Stomach (tissue), 19 donors: ENCODE results near the gene KTI12. TPM values are rescaled to one million over a fixed set of nuclear protein-coding genes. Genes with fewer than 3 reads are reported as not detected.
A peak's percentile ranks its signal among the peaks of the same experiment; 100 is the strongest.
"Not testable (repeated sequence)": the region's sequence is repeated elsewhere in the genome, so short reads cannot be mapped to it uniquely, and the experiment has no call there.

ENCODE experiments used
- DNase-seq, 2 donors: peaks; one replicate each; pipeline versions ENCODE4 v3.0.0 to v3.0.0-alpha.2; 2013 to 2019
- H3K27ac ChIP-seq, 5 donors: fragments of 200-600 bp in 4 of 5; sonication (generic) in 4 of 5; one replicate each; pipeline ENCODE4 v1.5.1; 2013 to 2019; ENCODE audit warnings: mild to moderate bottlenecking in 1 of 5, moderate library complexity in 1 of 5
- H3K27me3 ChIP-seq, 3 donors: fragments of 200-600 bp; sonication (generic); one replicate each; pipeline ENCODE4 v1.5.1; 2017 to 2019; ENCODE audit warnings: mixed run types in 1 of 3
- H3K36me3 ChIP-seq, 4 donors: fragments of 200-600 bp; sonication (generic); 1 replicate in 3 of 4; 2 replicates in 1 of 4; pipeline ENCODE4 v1.5.1; 2016 to 2019
- H3K4me1 ChIP-seq, 4 donors: fragments of 200-600 bp; sonication (generic); one replicate each; pipeline ENCODE4 v1.5.1; 2016 to 2019
- H3K4me3 ChIP-seq, 4 donors: fragments of 200-600 bp; sonication (generic) in 3 of 4; one replicate each; pipeline ENCODE4 v1.5.1; 2016 to 2019; ENCODE audit warnings: mild to moderate bottlenecking in 1 of 4
- H3K9me3 ChIP-seq, 4 donors: fragments of 200-600 bp; sonication (generic); one replicate each; pipeline ENCODE4 v1.5.1; 2016 to 2019
- EP300 ChIP-seq: sonication (generic); formaldehyde crosslinking; IDR thresholded peaks from one replicate; pipeline ENCODE4 v1.6.1; 2017; ENCODE audit warnings: antibody characterized with exemption
- POLR2A ChIP-seq, 4 donors: fragments of 450-650 bp; IDR thresholded peaks; one replicate each; pipeline ENCODE4 v1.6.1; 2016; ENCODE audit warnings: antibody characterized with exemption in 4 of 4, control low read depth in 2 of 4, mild to moderate bottlenecking in 1 of 4, moderate library complexity in 1 of 4
- POLR2AphosphoS5 ChIP-seq, 3 donors: sonication (generic); formaldehyde crosslinking; IDR thresholded peaks; one replicate each; pipeline ENCODE4 v1.6.1; 2016; ENCODE audit warnings: antibody characterized with exemption in 3 of 3
- WGBS, 5 donors: extraction: QIAGEN DNeasy Blood & Tissue Kit in 3 of 5; methylation state at CpG; one replicate each; pipeline versions ENCODE4 v1.1.5 to v1.1.7; 2013 to 2018; 5-methylcytosine and 5-hydroxymethylcytosine counted together
- intact Hi-C: fragments of 100-400 bp; cut with DNase I; formaldehyde crosslinking; loops from one replicate; pipeline ENCODE4 v1.15.1; 2023; ENCODE audit warnings: low total_unique reads
- long read RNA-seq, 10 donors: transcript quantifications; one replicate each; lab custom pipeline, GENCODE V29; 2026
- polyA plus RNA-seq, 3 donors: library from polyadenylated mRNA; stranded (reverse); fragments of 200-250 nt; gene quantifications; one replicate each; pipeline ENCODE4 v1.2.3, GENCODE V29; 2013
- total RNA-seq, 5 donors: library from RNA; depleted of rRNA; stranded (reverse); fragments of >200 nt; gene quantifications; one replicate each; pipeline versions ENCODE4 v1.1.0 to v1.2.3, GENCODE V29; 2014 to 2016
- TF ChIP-seq, protein P1 (sequence below), 7 experiments: fragments of 450-650 bp in 4 of 7; fragments of 200-600 bp in 3 of 7; sonication (generic) in 3 of 7; IDR thresholded peaks; one replicate each; pipeline ENCODE4 v1.5.1; 2016 to 2019; ENCODE audit warnings: antibody characterized with exemption in 7 of 7, control low read depth in 2 of 7, mild to moderate bottlenecking in 1 of 7
- donor health status: healthy with polysubstance abuse.
- donor health status: Bipolar disorder and iron deficiency.
- donor health status: healthy.

The KTI12 gene, protein sequence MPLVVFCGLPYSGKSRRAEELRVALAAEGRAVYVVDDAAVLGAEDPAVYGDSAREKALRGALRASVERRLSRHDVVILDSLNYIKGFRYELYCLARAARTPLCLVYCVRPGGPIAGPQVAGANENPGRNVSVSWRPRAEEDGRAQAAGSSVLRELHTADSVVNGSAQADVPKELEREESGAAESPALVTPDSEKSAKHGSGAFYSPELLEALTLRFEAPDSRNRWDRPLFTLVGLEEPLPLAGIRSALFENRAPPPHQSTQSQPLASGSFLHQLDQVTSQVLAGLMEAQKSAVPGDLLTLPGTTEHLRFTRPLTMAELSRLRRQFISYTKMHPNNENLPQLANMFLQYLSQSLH
- total RNA-seq (10 to 100 TPM in 2 of 5 donors, 1 to 10 TPM in 3; 4.2 to 15.4 (median 7.0) TPM), polyA plus RNA-seq (1 to 10 TPM; 5.7 to 8.4 (median 7.5) TPM)
- long read RNA-seq, donor 1, partial matches to known transcripts: 0 of 3 reads
- long read RNA-seq, donor 1, other reads (novel, unspliced or antisense): 0 of 3 reads
- long read RNA-seq, donor 2, transcript KTI12-201 (1 exons, 1,714 nt): major isoform, 5 of 5 reads
- long read RNA-seq, donor 2, partial matches to known transcripts: 0 of 5 reads
- long read RNA-seq, donor 2, other reads (novel, unspliced or antisense): 0 of 5 reads
- long read RNA-seq, donor 3: 0 reads
- long read RNA-seq, donor 4: 0 reads
- long read RNA-seq, donor 5, transcript KTI12-201 (1 exons, 1,714 nt): major isoform, 7 of 7 reads
- long read RNA-seq, donor 5, partial matches to known transcripts: 0 of 7 reads
- long read RNA-seq, donor 5, other reads (novel, unspliced or antisense): 0 of 7 reads
- long read RNA-seq, donor 6: 0 reads
- long read RNA-seq, donor 7, transcript KTI12-201 (1 exons, 1,714 nt): major isoform, 15 of 15 reads
- long read RNA-seq, donor 7, partial matches to known transcripts: 0 of 15 reads
- long read RNA-seq, donor 7, other reads (novel, unspliced or antisense): 0 of 15 reads
- long read RNA-seq, donor 8, partial matches to known transcripts: 0 of 4 reads
- long read RNA-seq, donor 8, other reads (novel, unspliced or antisense): 0 of 4 reads
- long read RNA-seq, donor 9, transcript KTI12-201 (1 exons, 1,714 nt): major isoform, 6 of 6 reads
- long read RNA-seq, donor 9, partial matches to known transcripts: 0 of 6 reads
- long read RNA-seq, donor 9, other reads (novel, unspliced or antisense): 0 of 6 reads
- long read RNA-seq, donor 10, partial matches to known transcripts: 0 of 2 reads
- long read RNA-seq, donor 10, other reads (novel, unspliced or antisense): 0 of 2 reads

DNA sequence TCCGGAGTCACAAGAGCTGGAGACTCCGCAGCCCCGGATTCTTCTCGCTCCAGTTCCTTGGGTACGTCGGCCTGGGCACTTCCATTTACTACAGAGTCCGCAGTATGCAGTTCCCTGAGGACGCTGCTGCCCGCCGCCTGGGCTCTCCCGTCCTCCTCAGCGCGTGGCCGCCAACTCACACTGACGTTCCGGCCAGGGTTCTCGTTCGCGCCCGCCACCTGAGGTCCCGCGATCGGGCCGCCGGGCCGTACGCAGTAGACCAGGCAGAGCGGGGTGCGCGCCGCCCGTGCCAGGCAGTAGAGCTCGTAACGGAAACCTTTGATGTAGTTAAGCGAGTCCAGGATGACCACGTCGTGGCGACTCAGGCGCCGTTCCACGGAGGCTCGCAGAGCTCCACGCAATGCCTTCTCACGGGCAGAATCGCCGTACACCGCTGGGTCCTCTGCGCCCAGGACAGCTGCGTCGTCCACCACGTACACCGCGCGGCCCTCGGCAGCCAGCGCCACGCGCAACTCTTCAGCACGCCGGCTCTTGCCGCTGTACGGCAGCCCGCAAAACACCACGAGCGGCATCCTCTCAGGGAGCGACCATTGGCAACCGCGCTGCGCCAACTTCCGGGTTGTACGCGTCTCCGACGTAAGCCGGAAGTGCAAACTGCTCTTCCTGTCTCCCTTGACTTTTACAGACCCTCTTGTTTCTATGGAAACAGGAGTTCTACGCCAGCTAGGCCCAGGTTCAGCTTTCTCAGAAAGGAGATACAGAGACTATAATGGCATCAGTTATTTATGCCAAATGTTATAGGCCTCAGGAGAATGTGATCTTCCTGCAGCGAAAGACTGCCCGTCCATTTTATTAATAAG is at the start of gene KTI12:
KTI12 (minus strand) TSS at position 621 of the 860 bp plus-strand sequence; CDS start at position 572, 49 bp downstream.
- Histone ChIP-seq H3K4me1 (peaks cover 26 to 61% (median 48%) of the 10 kb centered on the region in 4 donors), H3K9me3 (no peaks in the 10 kb centered on the region), H3K4me3 (peak within 1 kb of the TSS; percentile 70 to 86 (median 81)), H3K27ac (peak within 1 kb of the TSS; percentile 90 to 94 (median 92)), H3K36me3 (peaks cover 0 to 20% (median 17%) of the 10 kb centered on the region in 4 donors), H3K27me3 (no peaks in the 10 kb centered on the region)
- intact Hi-C loops: no loop called here
- TF ChIP-seq POLR2A (IDR thresholded peaks at IDR 0.05): no peak
- TF ChIP-seq EP300: no peak
- TF ChIP-seq, protein P1, sequence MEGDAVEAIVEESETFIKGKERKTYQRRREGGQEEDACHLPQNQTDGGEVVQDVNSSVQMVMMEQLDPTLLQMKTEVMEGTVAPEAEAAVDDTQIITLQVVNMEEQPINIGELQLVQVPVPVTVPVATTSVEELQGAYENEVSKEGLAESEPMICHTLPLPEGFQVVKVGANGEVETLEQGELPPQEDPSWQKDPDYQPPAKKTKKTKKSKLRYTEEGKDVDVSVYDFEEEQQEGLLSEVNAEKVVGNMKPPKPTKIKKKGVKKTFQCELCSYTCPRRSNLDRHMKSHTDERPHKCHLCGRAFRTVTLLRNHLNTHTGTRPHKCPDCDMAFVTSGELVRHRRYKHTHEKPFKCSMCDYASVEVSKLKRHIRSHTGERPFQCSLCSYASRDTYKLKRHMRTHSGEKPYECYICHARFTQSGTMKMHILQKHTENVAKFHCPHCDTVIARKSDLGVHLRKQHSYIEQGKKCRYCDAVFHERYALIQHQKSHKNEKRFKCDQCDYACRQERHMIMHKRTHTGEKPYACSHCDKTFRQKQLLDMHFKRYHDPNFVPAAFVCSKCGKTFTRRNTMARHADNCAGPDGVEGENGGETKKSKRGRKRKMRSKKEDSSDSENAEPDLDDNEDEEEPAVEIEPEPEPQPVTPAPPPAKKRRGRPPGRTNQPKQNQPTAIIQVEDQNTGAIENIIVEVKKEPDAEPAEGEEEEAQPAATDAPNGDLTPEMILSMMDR (IDR thresholded peaks at IDR 0.05): no peak
- TF ChIP-seq POLR2AphosphoS5 (IDR thresholded peaks at IDR 0.05): peak; percentile 73 to 94 (median 90)
- peak; percentile 87 to 97 for DNase-seq
- WGBS, 5 donors: 2 to 3% (median 3%) methylated on average over 55 to 78 of the region's 78 CpGs

DNA sequence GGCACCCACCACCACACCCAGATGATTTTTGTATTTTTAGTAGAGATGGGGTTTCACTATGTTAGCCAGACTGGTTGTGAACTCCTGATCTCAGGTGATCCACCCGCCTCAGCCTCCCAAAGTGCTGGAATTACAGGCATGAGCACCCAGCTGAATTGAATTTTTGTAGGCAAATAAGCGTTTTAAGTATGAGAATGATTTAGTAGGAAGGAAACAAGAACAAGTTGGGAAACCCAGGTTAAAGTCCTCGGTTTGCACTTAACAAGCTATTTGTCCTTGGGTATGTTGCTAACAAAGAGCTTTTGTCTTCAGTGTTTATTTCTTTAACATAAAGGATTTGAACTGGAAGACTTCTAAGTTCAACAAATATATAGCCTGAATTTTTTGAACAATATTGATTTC is 46.4 kb upstream of the KTI12 start:
- intact Hi-C loops: no loop called here
- WGBS, 5 donors: 27 to 56% (median 48%) methylated on average over 3 of the region's 3 CpGs
- H3K4me3 ChIP-seq: no peak overlapping the region
- peak in 1 of 2 donors; percentile 75 for DNase-seq
- no peaks in the 10 kb centered on the region for H3K27me3 ChIP-seq
- H3K36me3 ChIP-seq: peaks cover 4 to 53% (median 45%) of the 10 kb centered on the region in 4 donors
- H3K27ac ChIP-seq: peak overlapping the region in 1 of 5 donors; percentile 35
- no peak for TF ChIP-seq POLR2A (IDR thresholded peaks at IDR 0.05)
- TF ChIP-seq EP300: no peak
- TF ChIP-seq POLR2AphosphoS5 (IDR thresholded peaks at IDR 0.05): no peak
- TF ChIP-seq, protein P1 (IDR thresholded peaks at IDR 0.05): no peak
- no peaks in the 10 kb centered on the region for H3K9me3 ChIP-seq
- peaks cover 0 to 6% (median 0%) of the 10 kb centered on the region in 4 donors for H3K4me1 ChIP-seq

DNA sequence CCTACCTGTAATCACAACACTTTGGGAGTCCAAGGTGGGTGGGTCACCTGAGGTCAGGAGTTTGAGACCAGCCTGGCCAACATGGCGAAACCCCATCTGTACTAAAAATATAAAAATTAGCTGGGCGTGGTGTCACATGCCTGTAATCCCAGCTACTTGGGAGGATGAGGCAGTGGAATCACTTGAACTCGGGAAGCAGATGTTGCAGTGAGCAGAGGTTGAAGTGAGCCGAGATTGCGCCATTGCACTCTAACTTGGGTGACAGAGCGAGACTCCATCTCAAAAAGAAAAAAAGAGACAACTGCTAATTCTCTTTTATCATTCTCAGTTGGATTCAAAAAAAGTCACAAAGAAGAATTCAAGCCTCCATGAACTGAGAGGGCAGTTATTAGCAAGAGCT is 43.7 kb upstream of the KTI12 start:
- H3K4me1 ChIP-seq, DNase-seq, H3K27ac ChIP-seq, intact Hi-C loops, H3K4me3 ChIP-seq, H3K9me3 ChIP-seq, H3K27me3 ChIP-seq: not testable (repeated sequence)
- 90 to 98% (median 94%) methylated on average over 6 of the region's 6 CpGs for WGBS, 5 donors
- peaks cover 1 to 61% (median 56%) of the 10 kb centered on the region in 4 donors for H3K36me3 ChIP-seq

- TF ChIP-seq POLR2AphosphoS5 (IDR thresholded peaks at IDR 0.05) (no peak), EP300 (no peak), POLR2A (IDR thresholded peaks at IDR 0.05) (no peak)
- TF ChIP-seq, protein P1 (IDR thresholded peaks at IDR 0.05): no peak
- no peaks in the 10 kb centered on the region for H3K27me3 ChIP-seq
- H3K4me3 ChIP-seq: no peak overlapping the region
- no peak overlapping the region for H3K27ac ChIP-seq
- H3K4me1 ChIP-seq: peaks cover 0 to 6% (median 2%) of the 10 kb centered on the region in 4 donors
- WGBS, 5 donors: 77 to 96% (median 80%) methylated on average over 6 of the region's 6 CpGs
- peaks cover 3 to 75% (median 64%) of the 10 kb centered on the region in 4 donors for H3K36me3 ChIP-seq
- no peaks in the 10 kb centered on the region for H3K9me3 ChIP-seq
- intact Hi-C loops: no loop called here
- no peak for DNase-seq
These were observed 38.7 kb upstream of the KTI12 start for GRCh38 chr1:52072291-52072690.
